GM23248 (cell line): ENCODE data around the gene TMEM253. TPM values are rescaled to one million over a fixed set of nuclear protein-coding genes. Genes with fewer than 3 reads are reported as not detected.

Experiments
- DNase-seq: peaks from one replicate; pipeline ENCODE4 v3.0.0-alpha.2; 2015
- H2AFZ ChIP-seq: fragments of 200-600 bp; sonication (generic); 2 replicates; pipeline ENCODE4 v1.6.1; 2016; ENCODE audit warnings: antibody characterized with exemption
- H3F3A ChIP-seq: fragments of 200-600 bp; sonication (generic); 2 replicates; pipeline ENCODE4 v1.6.1; 2016; ENCODE audit warnings: mild to moderate bottlenecking, antibody characterized with exemption, mixed run types; ENCODE audit not compliant: insufficient read depth
- H3K27ac ChIP-seq: fragments of 200-600 bp; sonication (generic); 2 replicates; pipeline ENCODE4 v1.5.1; 2016; ENCODE audit warnings: mild to moderate bottlenecking
- H3K27me3 ChIP-seq: fragments of 200-600 bp; sonication (generic); replicated peaks from 2 replicates; pipeline ENCODE4 v1.6.1; 2016; ENCODE audit warnings: mild to moderate bottlenecking; ENCODE audit not compliant: insufficient read depth
- H3K36me3 ChIP-seq: fragments of 200-600 bp; sonication (generic); 2 replicates; pipeline ENCODE4 v1.6.1; 2016; ENCODE audit warnings: low read depth, mild to moderate bottlenecking
- H3K4me1 ChIP-seq: fragments of 200-600 bp; sonication (generic); 2 replicates; pipeline ENCODE4 v1.6.1; 2016; ENCODE audit warnings: mild to moderate bottlenecking; ENCODE audit not compliant: insufficient read depth
- H3K4me2 ChIP-seq: fragments of 200-600 bp; sonication (generic); one replicate; pipeline ENCODE4 v1.6.1; 2016; ENCODE audit warnings: mild to moderate bottlenecking; ENCODE audit not compliant: unreplicated experiment
- H3K4me3 ChIP-seq: fragments of 200-600 bp; sonication (generic); 2 replicates; pipeline ENCODE4 v1.5.1; 2016; ENCODE audit warnings: mild to moderate bottlenecking
- H3K79me2 ChIP-seq: fragments of 200-600 bp; sonication (generic); 2 replicates; pipeline ENCODE4 v1.6.1; 2016; ENCODE audit warnings: mild to moderate bottlenecking; ENCODE audit not compliant: insufficient read depth
- H3K9ac ChIP-seq: fragments of 200-600 bp; sonication (generic); 2 replicates; pipeline ENCODE4 v1.6.1; 2016; ENCODE audit warnings: mild to moderate bottlenecking
- H3K9me2 ChIP-seq: fragments of 200-600 bp; sonication (generic); 2 replicates; pipeline ENCODE4 v1.6.1; 2016; ENCODE audit warnings: mixed run types, mild to moderate bottlenecking, moderate library complexity; ENCODE audit not compliant: insufficient read depth
- H3K9me3 ChIP-seq: fragments of 200-600 bp; sonication (generic); one replicate; pipeline ENCODE4 v1.6.1; 2017; ENCODE audit warnings: low read depth
- H4K20me1 ChIP-seq: fragments of 200-600 bp; sonication (generic); 2 replicates; pipeline ENCODE4 v1.6.0; 2016; ENCODE audit not compliant: insufficient read depth
- EZH2 ChIP-seq: fragments of 200-600 bp; sonication (generic); IDR thresholded peaks from 2 replicates; pipeline ENCODE4 v1.6.1; 2018; ENCODE audit warnings: antibody characterized with exemption, mild to moderate bottlenecking; ENCODE audit not compliant: insufficient read depth, poor library complexity, severe bottlenecking
- EZH2phosphoT487 ChIP-seq: fragments of 200-600 bp; sonication (generic); IDR thresholded peaks from 2 replicates; pipeline ENCODE4 v1.6.1; 2018; ENCODE audit warnings: antibody characterized with exemption, moderate library complexity, mild to moderate bottlenecking, low read depth; ENCODE audit not compliant: insufficient read depth
- WGBS, 2 experiments: methylation state at CpG; one replicate each; pipeline ENCODE4 v1.1.6; 2015 to 2017; ENCODE audit warnings: low lambda C conversion rate in 2 of 2, low coverage in 1 of 2; ENCODE audit errors: missing lambda C conversion rate in 2 of 2; 5-methylcytosine and 5-hydroxymethylcytosine counted together
- in situ Hi-C: fragments of 300-500 bp; cut with MboI; formaldehyde crosslinking; loops from 2 replicates; pipeline ENCODE4 v1.15.0; 2020
- polyA plus RNA-seq: library from polyadenylated mRNA; unstranded; fragments of >200 nt; fragmentation: Nextera tagmentation; extraction: Ambion mirVana; gene quantifications from 2 replicates; pipeline ENCODE4 v1.2.1, GENCODE V29; 2016
- total RNA-seq: library from RNA; depleted of rRNA; stranded (reverse); fragments of >200 nt; shearing (Covaris generic); gene quantifications from 2 replicates; pipeline ENCODE4 v1.2.3, GENCODE V29; 2014

The TMEM253 gene
- total and polyA plus RNA-seq, 2 experiments from 2014 or later = 0.97 TPM; not detected in 1

- H4K20me1 ChIP-seq = no peaks in the 10 kb centered on the region
- no peaks in the 10 kb centered on the region for H3K27me3 ChIP-seq
- peak overlapping the region; percentile 74 for H3K27ac ChIP-seq
- H3K4me1 ChIP-seq = peaks cover 30% of the 10 kb centered on the region
- no peaks in the 10 kb centered on the region for H3K9me3 ChIP-seq
- no peaks in the 10 kb centered on the region for H3K36me3 ChIP-seq
- peak overlapping the region; percentile 67; the same call in 1 of the 2 replicates for H3K9ac ChIP-seq
- peaks cover 24% of the 10 kb centered on the region for H3F3A ChIP-seq
- in situ Hi-C loops = no loop called here
- no peaks in the 10 kb centered on the region for H3K9me2 ChIP-seq
- H3K79me2 ChIP-seq = no peaks in the 10 kb centered on the region
- H2AFZ ChIP-seq = peak overlapping the region; percentile 79
- no peak for TF ChIP-seq EZH2
- TF ChIP-seq EZH2phosphoT487 = no peak
- DNase-seq = peak; percentile 60
- 19% methylated on average over 5 of the region's 5 CpGs for WGBS, 2 experiments
- no peak overlapping the region for H3K4me2 ChIP-seq
- H3K4me3 ChIP-seq = no peak overlapping the region
Measured at GRCh38 chr14:21107283-21107800, 6.5 kb downstream of the TMEM253 start.

- H3K9ac ChIP-seq = no peak overlapping the region
- H3K4me2 ChIP-seq = no peak overlapping the region
- no peaks in the 10 kb centered on the region for H3K27me3 ChIP-seq
- H3K27ac ChIP-seq = no peak overlapping the region
- peaks cover 24% of the 10 kb centered on the region for H3F3A ChIP-seq
- no peak for DNase-seq
- H3K9me3 ChIP-seq = no peaks in the 10 kb centered on the region
- H3K9me2 ChIP-seq = no peaks in the 10 kb centered on the region
- no peaks in the 10 kb centered on the region for H3K36me3 ChIP-seq
- WGBS, 2 experiments = 91 to 93% methylated on average over 4 of the region's 4 CpGs
- H4K20me1 ChIP-seq = no peaks in the 10 kb centered on the region
- H3K4me1 ChIP-seq = peaks cover 30% of the 10 kb centered on the region
- no peak overlapping the region for H2AFZ ChIP-seq
- H3K79me2 ChIP-seq = no peaks in the 10 kb centered on the region
- TF ChIP-seq EZH2phosphoT487 (no peak), EZH2 (no peak)
- H3K4me3 ChIP-seq = no peak overlapping the region
- in situ Hi-C loops = no loop called here
Measured at GRCh38 chr14:21108791-21109190, 7.9 kb downstream of the TMEM253 start.

DNA sequence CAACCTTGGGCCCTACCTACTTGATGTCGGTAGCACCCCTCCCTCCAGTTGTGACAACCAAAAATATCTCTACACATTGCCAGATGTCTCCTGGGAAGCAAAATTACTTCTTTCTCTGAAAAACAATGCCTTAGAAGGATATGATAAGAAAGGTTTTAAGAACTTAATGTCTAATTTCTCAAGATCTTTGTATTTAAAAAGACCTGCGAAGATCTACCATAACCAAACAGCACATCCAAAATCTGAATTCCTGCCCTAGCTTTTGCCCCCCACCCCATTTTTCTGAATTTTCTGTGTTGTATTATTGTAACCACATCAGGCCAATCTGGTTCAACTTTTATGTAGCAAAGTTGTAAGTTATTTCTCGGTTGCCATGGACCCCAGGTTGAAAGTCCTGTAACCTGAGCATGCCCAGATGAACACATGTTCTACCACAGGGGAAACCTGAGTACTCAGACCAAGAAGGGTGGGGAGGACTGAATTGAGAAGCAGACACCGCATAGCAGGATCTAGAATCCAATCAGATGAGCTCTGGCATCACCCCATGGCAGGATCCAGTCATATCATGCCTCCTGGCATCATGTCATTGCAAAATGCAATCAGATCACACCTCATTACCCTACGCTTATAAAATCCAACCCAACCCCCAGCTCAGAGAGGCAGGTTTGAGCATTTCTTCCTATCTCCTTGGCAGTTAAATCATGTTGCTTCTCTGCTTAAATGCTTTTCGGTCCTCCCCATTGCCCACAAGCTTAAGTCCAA lies 8.7 kb downstream of the TMEM253 start:
- Histone ChIP-seq H3K27me3 (no peaks in the 10 kb centered on the region), H3K4me2 (no peak overlapping the region), H3K9ac (no peak overlapping the region), H3K9me3 (no peaks in the 10 kb centered on the region), H3K4me1 (peaks cover 30% of the 10 kb centered on the region), H3K4me3 (no peak overlapping the region), H3K9me2 (no peaks in the 10 kb centered on the region), H3K27ac (no peak overlapping the region), H3K36me3 (no peaks in the 10 kb centered on the region), H3K79me2 (no peaks in the 10 kb centered on the region), H3F3A (peaks cover 23% of the 10 kb centered on the region), H2AFZ (no peak overlapping the region), H4K20me1 (no peaks in the 10 kb centered on the region)
- 39 to 41% methylated on average over 6 of the region's 6 CpGs for WGBS, 2 experiments
- TF ChIP-seq EZH2phosphoT487 = no peak
- no peak for TF ChIP-seq EZH2
- no peak for DNase-seq
- in situ Hi-C loops = no loop called here

DNA sequence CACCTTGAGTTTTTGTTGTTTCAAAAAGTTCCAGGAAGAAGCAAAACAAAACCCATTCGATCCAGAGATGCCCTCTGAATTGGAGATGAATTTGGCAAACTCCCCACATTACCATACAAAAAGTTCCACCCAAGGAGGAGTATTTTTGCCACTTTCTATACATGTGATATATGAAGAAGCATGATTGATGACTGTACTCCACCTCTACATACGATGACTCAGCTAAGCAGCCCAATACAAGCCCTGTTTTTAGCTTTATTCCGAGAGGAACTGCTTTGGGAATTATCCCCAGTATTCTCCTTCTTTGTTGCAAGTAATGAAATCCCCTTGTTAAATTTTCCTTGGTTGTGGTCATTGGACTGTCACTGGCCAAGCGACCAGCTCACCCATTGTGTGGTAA lies 11.4 kb downstream of the TMEM253 start:
- 73 to 75% methylated on average over 4 of the region's 4 CpGs for WGBS, 2 experiments
- Histone ChIP-seq H3K36me3 (no peaks in the 10 kb centered on the region), H4K20me1 (no peaks in the 10 kb centered on the region), H3K4me1 (peaks cover 3% of the 10 kb centered on the region), H3K4me2 (no peak overlapping the region), H3K27ac (no peak overlapping the region), H2AFZ (no peak overlapping the region), H3K9me3 (no peaks in the 10 kb centered on the region), H3F3A (0 out of 2 replicates have a peak, but pooled peaks cover 2% of the 10 kb centered on the region), H3K27me3 (no peaks in the 10 kb centered on the region), H3K79me2 (no peaks in the 10 kb centered on the region), H3K9me2 (no peaks in the 10 kb centered on the region), H3K4me3 (no peak overlapping the region), H3K9ac (no peak overlapping the region)
- in situ Hi-C loops = no loop called here
- DNase-seq = no peak
- TF ChIP-seq EZH2phosphoT487 = no peak
- no peak for TF ChIP-seq EZH2
